PC-9 (cell line): ENCODE data around the gene MTCH2. TPM values are rescaled to one million over a fixed set of nuclear protein-coding genes. Genes with fewer than 3 reads are reported as not detected.

Experiments used
- BruUV-seq: library from RNA; stranded (reverse); fragments of 400-500 nt; replicated peaks from 2 replicates; lab custom pipeline; 2021; lab: Mats Ljungman, UMichigan
- CTCF ChIA-PET: fragments of 300-600 bp; sonication (Branson Sonifier 250); formaldehyde crosslinking; loops from one replicate; lab custom pipeline; 2022; ENCODE audit warnings: antibody characterized with exemption; lab: Charles Lee
- POLR2A ChIA-PET: fragments of 300-600 bp; sonication (Branson Sonifier 250); formaldehyde crosslinking; loops from one replicate; lab custom pipeline; 2022; ENCODE audit warnings: antibody characterized with exemption; ENCODE audit not compliant: unreplicated experiment; lab: Charles Lee
- DNase-seq, 2 experiments: peaks; one replicate each; pipeline versions ENCODE4 v3.0.0 to v3.0.0-alpha.2; 2015 to 2022; ENCODE audit warnings: mixed read lengths in 1 of 2
- H2AFZ ChIP-seq: fragments of 200-600 bp; sonication (generic); 2 replicates; pipeline ENCODE4 v1.8.1; 2017; ENCODE audit warnings: antibody characterized with exemption
- H3F3A ChIP-seq: fragments of 200-600 bp; sonication (generic); 2 replicates; pipeline ENCODE4 v1.8.1; 2017; ENCODE audit warnings: antibody characterized with exemption, mild to moderate bottlenecking, low read depth; ENCODE audit not compliant: insufficient read depth
- H3K27ac ChIP-seq: fragments of 200-600 bp; sonication (generic); 2 replicates; pipeline ENCODE4 v1.6.1; 2016; ENCODE audit warnings: mixed run types
- H3K27me3 ChIP-seq: fragments of 200-600 bp; sonication (generic); 2 replicates; pipeline ENCODE4 v1.6.1; 2016; ENCODE audit warnings: low read depth, mixed run types; ENCODE audit not compliant: insufficient read depth
- H3K36me3 ChIP-seq: fragments of 200-600 bp; sonication (generic); 2 replicates; pipeline ENCODE4 v1.6.1; 2016; ENCODE audit warnings: low read depth, mixed run types
- H3K4me1 ChIP-seq: fragments of 200-600 bp; sonication (generic); replicated peaks from 2 replicates; pipeline ENCODE4 v1.6.1; 2016; ENCODE audit warnings: mixed run types; ENCODE audit not compliant: insufficient read depth
- H3K4me2 ChIP-seq: fragments of 200-600 bp; sonication (generic); 2 replicates; pipeline ENCODE4 v1.6.1; 2017; ENCODE audit warnings: mixed run types
- H3K4me3 ChIP-seq: fragments of 200-600 bp; sonication (generic); 2 replicates; pipeline ENCODE4 v1.6.1; 2016; ENCODE audit warnings: mixed run types
- H3K79me2 ChIP-seq: fragments of 200-600 bp; sonication (generic); 2 replicates; pipeline ENCODE4 v1.6.1; 2017; ENCODE audit warnings: low read depth, mixed run types
- H3K9me2 ChIP-seq: fragments of 200-600 bp; sonication (generic); 2 replicates; pipeline ENCODE4 v1.8.1; 2017; ENCODE audit warnings: mild to moderate bottlenecking; ENCODE audit not compliant: insufficient read depth
- H3K9me3 ChIP-seq: fragments of 200-600 bp; sonication (generic); 2 replicates; pipeline ENCODE4 v1.8.1; 2016; ENCODE audit warnings: low read depth; ENCODE audit not compliant: insufficient read depth
- H4K20me1 ChIP-seq: fragments of 200-600 bp; sonication (generic); 2 replicates; pipeline ENCODE4 v1.8.1; 2017; ENCODE audit not compliant: insufficient read depth
- EZH2 ChIP-seq: fragments of 200-600 bp; sonication (generic); IDR thresholded peaks from 2 replicates; pipeline ENCODE4 v1.8.0; 2017; ENCODE audit warnings: antibody characterized with exemption, low read depth
- intact Hi-C: fragments of 100-400 bp; cut with micrococcal nuclease; formaldehyde crosslinking; loops from one replicate; pipeline ENCODE4 v1.10.0; 2022; ENCODE audit not compliant: unreplicated experiment
- total RNA-seq: library from RNA; stranded (reverse); gene quantifications from 2 replicates; pipeline ENCODE4 v1.2.3, GENCODE V29; 2021
- TF ChIP-seq, protein P1 (sequence below): fragments of 200-600 bp; sonication (generic); conservative IDR thresholded peaks from 2 replicates; pipeline ENCODE4 v1.6.1; 2017; ENCODE audit warnings: mixed run types, antibody characterized with exemption, mild to moderate bottlenecking, moderate library complexity

The MTCH2 gene
- total RNA-seq, 1 experiment from 2014 or later = 147 TPM

DNA sequence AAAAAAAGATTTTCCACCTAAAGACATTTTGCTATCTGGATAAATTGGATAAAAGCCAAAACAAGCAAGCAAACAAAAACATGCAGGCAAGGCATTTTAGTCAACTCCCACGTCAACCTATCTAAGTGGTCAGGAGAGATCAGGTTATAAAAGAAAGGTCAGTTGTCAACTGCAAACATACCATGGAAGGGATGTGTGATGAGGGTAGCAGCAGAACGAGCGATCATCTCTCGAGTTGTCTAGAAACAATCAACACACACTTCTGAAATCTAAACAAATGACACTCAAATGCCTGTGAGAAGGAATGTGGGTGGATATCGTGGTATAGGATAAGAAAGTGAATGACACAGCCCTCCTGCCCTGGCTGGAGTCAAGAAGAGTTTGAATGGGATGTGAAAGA is 10.9 kb downstream of the MTCH2 start:
- Histone ChIP-seq H3K36me3 (peaks cover 28% of the 10 kb centered on the region), H3K79me2 (no peaks in the 10 kb centered on the region), H3K9me2 (no peaks in the 10 kb centered on the region), H3K27me3 (no peaks in the 10 kb centered on the region), H3K9me3 (no peaks in the 10 kb centered on the region), H3K4me2 (no peak overlapping the region), H3K4me1 (no peaks in the 10 kb centered on the region), H2AFZ (no peak overlapping the region), H3K27ac (no peak overlapping the region), H4K20me1 (no peaks in the 10 kb centered on the region), H3K4me3 (no peak overlapping the region), H3F3A (no peaks in the 10 kb centered on the region; the same call in 1 of the 2 replicates)
- TF ChIP-seq EZH2 = no peak
- BruUV-seq = no TSS peak
- no peak for DNase-seq
- intact Hi-C loops = no loop called here
- ChIA-PET POLR2A (no interaction called here), CTCF (no interaction called here)

GRCh38 chr11:47628026-47628425 is 14.3 kb downstream of the MTCH2 start:
- no peaks in the 10 kb centered on the region for H3K9me2 ChIP-seq
- H3K4me2 ChIP-seq = no peak overlapping the region
- H2AFZ ChIP-seq = no peak overlapping the region
- peaks cover 19% of the 10 kb centered on the region for H3K36me3 ChIP-seq
- ChIA-PET POLR2A (interaction anchor here (0.8 kb wide), 1 partner anchor 62 kb away, joined by 6 read pairs; no protein-coding TSS in a partner anchor), CTCF (no interaction called here)
- no peaks in the 10 kb centered on the region for H3K79me2 ChIP-seq
- no peak overlapping the region for H3K4me3 ChIP-seq
- no peaks in the 10 kb centered on the region for H3K9me3 ChIP-seq
- DNase-seq = no peak
- TF ChIP-seq, protein P1, sequence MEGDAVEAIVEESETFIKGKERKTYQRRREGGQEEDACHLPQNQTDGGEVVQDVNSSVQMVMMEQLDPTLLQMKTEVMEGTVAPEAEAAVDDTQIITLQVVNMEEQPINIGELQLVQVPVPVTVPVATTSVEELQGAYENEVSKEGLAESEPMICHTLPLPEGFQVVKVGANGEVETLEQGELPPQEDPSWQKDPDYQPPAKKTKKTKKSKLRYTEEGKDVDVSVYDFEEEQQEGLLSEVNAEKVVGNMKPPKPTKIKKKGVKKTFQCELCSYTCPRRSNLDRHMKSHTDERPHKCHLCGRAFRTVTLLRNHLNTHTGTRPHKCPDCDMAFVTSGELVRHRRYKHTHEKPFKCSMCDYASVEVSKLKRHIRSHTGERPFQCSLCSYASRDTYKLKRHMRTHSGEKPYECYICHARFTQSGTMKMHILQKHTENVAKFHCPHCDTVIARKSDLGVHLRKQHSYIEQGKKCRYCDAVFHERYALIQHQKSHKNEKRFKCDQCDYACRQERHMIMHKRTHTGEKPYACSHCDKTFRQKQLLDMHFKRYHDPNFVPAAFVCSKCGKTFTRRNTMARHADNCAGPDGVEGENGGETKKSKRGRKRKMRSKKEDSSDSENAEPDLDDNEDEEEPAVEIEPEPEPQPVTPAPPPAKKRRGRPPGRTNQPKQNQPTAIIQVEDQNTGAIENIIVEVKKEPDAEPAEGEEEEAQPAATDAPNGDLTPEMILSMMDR = no peak
- no peak for TF ChIP-seq EZH2
- no peak overlapping the region for H3K27ac ChIP-seq
- H4K20me1 ChIP-seq = no peaks in the 10 kb centered on the region
- H3K4me1 ChIP-seq = no peaks in the 10 kb centered on the region
- intact Hi-C loops = no loop called here
- peaks cover 3% of the 10 kb centered on the region; the same call in 1 of the 2 replicates for H3F3A ChIP-seq
- BruUV-seq = no TSS peak
- H3K27me3 ChIP-seq = no peaks in the 10 kb centered on the region

GRCh38 chr11:47626234-47626633 is 16.1 kb downstream of the MTCH2 start:
- H3K9me3 ChIP-seq = no peaks in the 10 kb centered on the region
- H3F3A ChIP-seq = peaks cover 3% of the 10 kb centered on the region
- peaks cover 24% of the 10 kb centered on the region for H3K36me3 ChIP-seq
- H3K79me2 ChIP-seq = no peaks in the 10 kb centered on the region
- intact Hi-C loops = no loop called here
- ChIA-PET CTCF (interaction anchor here (0.6 to 0.7 kb wide), 2 partner anchors 90 to 214 kb away, joined by 3 to 4 read pairs; no protein-coding TSS in a partner anchor), POLR2A (no interaction called here)
- no peak for TF ChIP-seq EZH2
- TF ChIP-seq, protein P1 = no peak
- no peak overlapping the region for H3K27ac ChIP-seq
- no peaks in the 10 kb centered on the region for H3K27me3 ChIP-seq
- H2AFZ ChIP-seq = no peak overlapping the region
- no TSS peak for BruUV-seq
- H3K4me3 ChIP-seq = no peak overlapping the region
- no peaks in the 10 kb centered on the region for H3K4me1 ChIP-seq
- no peaks in the 10 kb centered on the region for H4K20me1 ChIP-seq
- no peaks in the 10 kb centered on the region for H3K9me2 ChIP-seq
- no peak overlapping the region for H3K4me2 ChIP-seq
- no peak for DNase-seq
